ENCODE measurements around the gene AOX1.

DNA sequence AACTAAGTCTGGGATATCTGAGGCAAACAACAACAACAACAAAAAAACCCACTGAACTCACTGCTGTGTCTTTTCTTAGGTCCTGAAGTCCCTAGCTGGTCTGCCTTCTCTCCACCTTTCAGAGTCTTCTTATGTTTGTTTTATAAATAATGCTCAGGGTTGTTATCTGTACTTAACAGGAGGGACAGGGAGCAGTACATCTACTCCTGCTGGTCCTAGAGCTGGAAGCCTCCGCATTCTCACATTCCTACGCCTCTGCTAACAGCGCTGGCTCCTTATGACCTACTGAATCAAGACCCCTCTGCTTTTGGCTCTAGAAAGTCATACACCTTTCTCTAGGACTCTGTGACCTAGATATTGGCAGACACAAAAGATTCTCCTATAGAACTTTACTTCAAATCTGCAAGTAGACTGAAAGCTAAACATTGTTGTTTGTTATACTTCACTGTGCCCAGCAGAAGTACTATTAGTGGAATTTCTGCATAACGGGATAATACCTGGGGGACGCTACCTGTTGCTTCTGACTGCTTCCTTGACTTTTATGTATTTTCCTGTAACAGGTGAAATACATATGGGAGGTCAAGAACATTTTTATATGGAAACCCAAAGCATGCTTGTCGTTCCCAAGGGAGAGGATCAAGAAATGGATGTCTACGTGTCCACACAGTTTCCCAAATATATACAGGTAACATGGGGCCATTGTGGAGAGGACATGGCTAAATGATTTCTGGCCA, 48.6 kb downstream of the AOX1 start:
- TF ChIP-seq, protein P1, sequence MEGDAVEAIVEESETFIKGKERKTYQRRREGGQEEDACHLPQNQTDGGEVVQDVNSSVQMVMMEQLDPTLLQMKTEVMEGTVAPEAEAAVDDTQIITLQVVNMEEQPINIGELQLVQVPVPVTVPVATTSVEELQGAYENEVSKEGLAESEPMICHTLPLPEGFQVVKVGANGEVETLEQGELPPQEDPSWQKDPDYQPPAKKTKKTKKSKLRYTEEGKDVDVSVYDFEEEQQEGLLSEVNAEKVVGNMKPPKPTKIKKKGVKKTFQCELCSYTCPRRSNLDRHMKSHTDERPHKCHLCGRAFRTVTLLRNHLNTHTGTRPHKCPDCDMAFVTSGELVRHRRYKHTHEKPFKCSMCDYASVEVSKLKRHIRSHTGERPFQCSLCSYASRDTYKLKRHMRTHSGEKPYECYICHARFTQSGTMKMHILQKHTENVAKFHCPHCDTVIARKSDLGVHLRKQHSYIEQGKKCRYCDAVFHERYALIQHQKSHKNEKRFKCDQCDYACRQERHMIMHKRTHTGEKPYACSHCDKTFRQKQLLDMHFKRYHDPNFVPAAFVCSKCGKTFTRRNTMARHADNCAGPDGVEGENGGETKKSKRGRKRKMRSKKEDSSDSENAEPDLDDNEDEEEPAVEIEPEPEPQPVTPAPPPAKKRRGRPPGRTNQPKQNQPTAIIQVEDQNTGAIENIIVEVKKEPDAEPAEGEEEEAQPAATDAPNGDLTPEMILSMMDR (IDR thresholded peaks at IDR 0.05) = no peak
- no peak for TF ChIP-seq EZH2 (IDR thresholded peaks at IDR 0.05; ENCODE audit: borderline replicate concordance, insufficient read depth, low read depth, low read length, poor library complexity, severe bottlenecking)

All from B cell (primary cell).